ENCODE results near the gene RALGAPA1.

Gene RALGAPA1

DNA sequence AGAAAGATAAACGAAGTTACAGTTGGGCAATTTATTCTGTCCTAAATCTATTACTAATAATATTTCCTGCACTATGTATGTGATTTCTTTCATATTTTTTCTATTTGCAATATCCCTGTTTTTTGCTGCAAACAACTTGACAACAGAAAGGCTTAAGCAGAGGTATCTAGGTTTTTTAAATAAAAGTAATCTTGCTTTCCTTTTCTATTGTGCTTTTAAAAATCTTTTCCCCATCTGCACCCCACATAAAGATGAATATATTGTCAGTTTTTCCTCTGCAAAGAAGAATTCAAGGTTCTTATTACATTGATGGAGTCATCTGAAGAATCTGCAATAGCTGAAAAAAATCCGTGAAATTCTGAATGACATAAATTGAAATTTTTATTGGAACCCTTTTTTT, 502 bp upstream of the RALGAPA1 start:
- Histone ChIP-seq H3K4me2 (ENCODE audit: low read length) (peak overlapping the region; percentile 85), H3K27ac (ENCODE audit: low read depth, low read length) (peak overlapping the region; percentile 81; the same call in 1 of the 2 replicates)
- TF ChIP-seq EZH2phosphoT487 (IDR thresholded peaks at IDR 0.05; ENCODE audit: borderline replicate concordance, low read length), result no peak
- TF ChIP-seq, protein P1, sequence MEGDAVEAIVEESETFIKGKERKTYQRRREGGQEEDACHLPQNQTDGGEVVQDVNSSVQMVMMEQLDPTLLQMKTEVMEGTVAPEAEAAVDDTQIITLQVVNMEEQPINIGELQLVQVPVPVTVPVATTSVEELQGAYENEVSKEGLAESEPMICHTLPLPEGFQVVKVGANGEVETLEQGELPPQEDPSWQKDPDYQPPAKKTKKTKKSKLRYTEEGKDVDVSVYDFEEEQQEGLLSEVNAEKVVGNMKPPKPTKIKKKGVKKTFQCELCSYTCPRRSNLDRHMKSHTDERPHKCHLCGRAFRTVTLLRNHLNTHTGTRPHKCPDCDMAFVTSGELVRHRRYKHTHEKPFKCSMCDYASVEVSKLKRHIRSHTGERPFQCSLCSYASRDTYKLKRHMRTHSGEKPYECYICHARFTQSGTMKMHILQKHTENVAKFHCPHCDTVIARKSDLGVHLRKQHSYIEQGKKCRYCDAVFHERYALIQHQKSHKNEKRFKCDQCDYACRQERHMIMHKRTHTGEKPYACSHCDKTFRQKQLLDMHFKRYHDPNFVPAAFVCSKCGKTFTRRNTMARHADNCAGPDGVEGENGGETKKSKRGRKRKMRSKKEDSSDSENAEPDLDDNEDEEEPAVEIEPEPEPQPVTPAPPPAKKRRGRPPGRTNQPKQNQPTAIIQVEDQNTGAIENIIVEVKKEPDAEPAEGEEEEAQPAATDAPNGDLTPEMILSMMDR (IDR thresholded peaks at IDR 0.05; ENCODE audit: low read depth, low read length, poor library complexity, severe bottlenecking), result no peak

GRCh38 chr14:35808076-35808637, 938 bp downstream of the RALGAPA1 start:
- no peaks in the 10 kb centered on the region for H4K20me1 ChIP-seq (ENCODE audit: control insufficient read depth, insufficient read depth, low read depth, low read length)
- H3K27ac ChIP-seq (ENCODE audit: low read depth, low read length), result peak overlapping the region; percentile 81
- no peaks in the 10 kb centered on the region for H3K9me2 ChIP-seq (replicated peaks; ENCODE audit: control insufficient read depth, low read length)
- H3K9me3 ChIP-seq (ENCODE audit: control insufficient read depth, insufficient read depth, low read length), result no peaks in the 10 kb centered on the region
- no peaks in the 10 kb centered on the region; the same call in 1 of the 2 replicates for H3K36me3 ChIP-seq (ENCODE audit: control insufficient read depth, low read length)
- TF ChIP-seq, protein P1 (IDR thresholded peaks at IDR 0.05; ENCODE audit: low read depth, low read length, poor library complexity, severe bottlenecking), result no peak
- no peak for TF ChIP-seq EZH2phosphoT487 (IDR thresholded peaks at IDR 0.05; ENCODE audit: borderline replicate concordance, low read length)
- H3F3A ChIP-seq (ENCODE audit: control insufficient read depth, insufficient read depth), result peaks cover 16% of the 10 kb centered on the region
- H3K27me3 ChIP-seq (ENCODE audit: control insufficient read depth, low read length), result no peaks in the 10 kb centered on the region
- peaks cover 20% of the 10 kb centered on the region for H3K4me1 ChIP-seq (ENCODE audit: control insufficient read depth, low read length)
- H3K4me2 ChIP-seq (ENCODE audit: low read length), result peak overlapping the region; percentile 85
- peaks cover 30% of the 10 kb centered on the region for H3K79me2 ChIP-seq (ENCODE audit: control insufficient read depth, low read length)
- peak overlapping the region; percentile 96 for H3K4me3 ChIP-seq (ENCODE audit: low read length)

More for the DNA sequence above, 502 bp upstream of the RALGAPA1 start:
- Histone ChIP-seq H4K20me1 (ENCODE audit: control insufficient read depth, insufficient read depth, low read depth, low read length) (no peaks in the 10 kb centered on the region), H3K9me3 (ENCODE audit: control insufficient read depth, insufficient read depth, low read length) (no peaks in the 10 kb centered on the region), H3K4me3 (ENCODE audit: low read length) (peak overlapping the region; percentile 96), H3K36me3 (ENCODE audit: control insufficient read depth, low read length) (no peaks in the 10 kb centered on the region; the same call in 1 of the 2 replicates), H3K79me2 (ENCODE audit: control insufficient read depth, low read length) (peaks cover 29% of the 10 kb centered on the region), H3K9me2 (replicated peaks; ENCODE audit: control insufficient read depth, low read length) (no peaks in the 10 kb centered on the region), H3F3A (ENCODE audit: control insufficient read depth, insufficient read depth) (peaks cover 16% of the 10 kb centered on the region), H3K27me3 (ENCODE audit: control insufficient read depth, low read length) (no peaks in the 10 kb centered on the region), H3K4me1 (ENCODE audit: control insufficient read depth, low read length) (peaks cover 20% of the 10 kb centered on the region)

- Histone ChIP-seq H3K4me2 (ENCODE audit: low read length) (peak overlapping the region; percentile 85), H4K20me1 (ENCODE audit: control insufficient read depth, insufficient read depth, low read depth, low read length) (no peaks in the 10 kb centered on the region), H3K79me2 (ENCODE audit: control insufficient read depth, low read length) (peaks cover 30% of the 10 kb centered on the region), H3F3A (ENCODE audit: control insufficient read depth, insufficient read depth) (peaks cover 16% of the 10 kb centered on the region), H3K36me3 (ENCODE audit: control insufficient read depth, low read length) (no peaks in the 10 kb centered on the region; the same call in 1 of the 2 replicates), H3K9me3 (ENCODE audit: control insufficient read depth, insufficient read depth, low read length) (no peaks in the 10 kb centered on the region), H3K4me1 (ENCODE audit: control insufficient read depth, low read length) (peaks cover 20% of the 10 kb centered on the region), H3K27me3 (ENCODE audit: control insufficient read depth, low read length) (no peaks in the 10 kb centered on the region), H3K9me2 (replicated peaks; ENCODE audit: control insufficient read depth, low read length) (no peaks in the 10 kb centered on the region), H3K27ac (ENCODE audit: low read depth, low read length) (no peak overlapping the region), H3K4me3 (ENCODE audit: low read length) (peak overlapping the region; percentile 96)
- no peak for TF ChIP-seq EZH2phosphoT487 (IDR thresholded peaks at IDR 0.05; ENCODE audit: borderline replicate concordance, low read length)
- TF ChIP-seq, protein P1 (IDR thresholded peaks at IDR 0.05; ENCODE audit: low read depth, low read length, poor library complexity, severe bottlenecking), result no peak
Observed at GRCh38 chr14:35807131-35807961, 1.7 kb downstream of the RALGAPA1 start.

Measured in DOHH2 (cell line).